ENCODE data around the gene AP1B1. TPM values are rescaled to one million over a fixed set of nuclear protein-coding genes. Genes with fewer than 3 reads are reported as not detected.

The AP1B1 gene
- total RNA-seq, 1 donor from 2014 or later: 29.2 TPM

DNA sequence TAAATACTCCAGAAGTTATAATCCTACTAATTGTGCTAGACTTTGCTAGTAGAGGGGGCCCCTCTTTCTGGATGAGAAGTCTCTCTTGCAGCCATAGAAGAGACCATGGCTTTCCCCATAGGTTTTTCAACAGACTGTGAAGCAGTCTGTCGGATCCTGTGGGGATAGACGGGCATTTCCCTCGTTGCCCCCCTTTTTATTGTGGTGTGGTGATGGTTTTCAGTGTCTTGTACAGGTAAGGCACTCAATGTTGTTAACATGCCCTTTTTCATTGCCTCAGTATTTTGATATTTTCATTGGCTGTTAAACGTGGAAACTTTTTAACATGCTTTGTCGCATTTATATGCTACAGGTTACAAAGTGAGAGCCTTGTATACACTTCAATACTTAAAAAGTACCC is 98.3 kb downstream of the AP1B1 start:
- no peak for DNase-seq (ENCODE audit: missing footprints)
- ATAC-seq: no peak
- intact Hi-C loops (cut with DNase I): no loop called here

DNA sequence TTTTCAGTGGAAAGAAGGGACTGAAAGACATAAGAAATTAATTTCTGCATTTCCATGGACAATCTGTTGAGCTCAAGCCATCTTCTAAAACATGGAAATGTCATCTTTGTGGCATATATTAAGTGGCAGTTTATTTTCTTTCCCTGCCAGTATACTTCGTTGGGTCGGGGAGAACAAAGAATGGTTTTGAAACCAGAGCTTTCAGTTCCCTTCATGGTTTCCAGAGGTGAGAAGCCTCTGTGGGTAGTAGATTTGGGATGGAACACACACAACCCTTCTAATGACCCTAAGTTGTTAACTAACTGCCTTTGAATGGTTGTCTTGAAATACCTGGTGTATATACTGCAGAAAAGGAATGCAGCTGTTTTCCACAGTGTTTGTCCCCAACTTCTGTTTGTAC is 99.5 kb downstream of the AP1B1 start:
- DNase-seq (ENCODE audit: missing footprints) (no peak), ATAC-seq (no peak)
- intact Hi-C loops (cut with DNase I): no loop called here

- DNase-seq (ENCODE audit: missing footprints) (no peak), ATAC-seq (no peak)
- intact Hi-C loops (cut with DNase I): no loop called here
Observed at GRCh38 chr22:29284196-29284595, 104.2 kb downstream of the AP1B1 start.

GRCh38 chr22:29277927-29278326 is 110.4 kb downstream of the AP1B1 start:
- intact Hi-C loops (cut with DNase I): no loop called here
- no peak for ATAC-seq

More at GRCh38 chr22:29277927-29278326, 110.4 kb downstream of the AP1B1 start:
- DNase-seq (ENCODE audit: missing footprints): no peak

Small RNA genes lying within 50 kb of the gene (microRNA-seq; reads per million reads assigned to microRNA genes)
- 5.8 reads per million, percentile 15 among the genes with 10 or more reads in this experiment for gene MIR3653

Other genes starting within 250 kb of the AP1B1 start
- gene EMID1, start 182.7 kb downstream of the AP1B1 start, total RNA-seq: 0.43 TPM
- gene RHBDD3, start 120.6 kb downstream of the AP1B1 start, total RNA-seq: 11.6 TPM
- 112 TPM for gene EWSR1, start 120.3 kb downstream of the AP1B1 start, total RNA-seq
- gene GAS2L1, start 81.9 kb downstream of the AP1B1 start, total RNA-seq: 24.3 TPM
- 1.1 TPM for gene RASL10A, start 72.9 kb downstream of the AP1B1 start, total RNA-seq
- gene RFPL1, start 50.0 kb upstream of the AP1B1 start, total RNA-seq: not detected
- 0.27 TPM for gene NEFH, start 91.6 kb upstream of the AP1B1 start, total RNA-seq
- 46.5 TPM for gene THOC5, start 165.2 kb upstream of the AP1B1 start, total RNA-seq
- gene NIPSNAP1, start 192.5 kb upstream of the AP1B1 start, total RNA-seq: 15.1 TPM
- 49.0 TPM for gene NF2, start 215.1 kb upstream of the AP1B1 start, total RNA-seq

Data from Right ventricle myocardium inferior (tissue), 1 donor.